H1 (cell line): ENCODE results near the gene CHPF. TPM values are rescaled to one million over a fixed set of nuclear protein-coding genes. Genes with fewer than 3 reads are reported as not detected.

ENCODE experiments used
- ATF3 ChIP-seq: IDR thresholded peaks from 2 replicates; pipeline ENCODE4 v1.6.1; 2011; ENCODE audit warnings: low read depth, mild to moderate bottlenecking, low read length; ENCODE audit not compliant: insufficient read depth
- CEBPB ChIP-seq: IDR thresholded peaks from 2 replicates; pipeline ENCODE4 v1.6.1; 2012; ENCODE audit warnings: low read depth, low read length
- CREB1 ChIP-seq: IDR thresholded peaks from 2 replicates; pipeline ENCODE4 v1.6.1; 2012; ENCODE audit warnings: inconsistent platforms
- EZH2 ChIP-seq: fragments of 200-600 bp; sonication (generic); IDR thresholded peaks from 2 replicates; pipeline ENCODE4 v1.7.1; 2012; ENCODE audit warnings: low read depth, mild to moderate bottlenecking, moderate library complexity, low read length, inconsistent platforms; ENCODE audit not compliant: severe bottlenecking
- FOSL1 ChIP-seq: IDR thresholded peaks from 2 replicates; pipeline ENCODE4 v1.6.1; 2011; ENCODE audit warnings: mild to moderate bottlenecking, low read depth, low read length, moderate library complexity; ENCODE audit not compliant: insufficient read depth
- GTF2F1 ChIP-seq: IDR thresholded peaks from 2 replicates; pipeline ENCODE4 v1.6.1; 2012; ENCODE audit warnings: low read depth, low read length, improper control_type of control experiment, borderline replicate concordance
- JUN ChIP-seq: IDR thresholded peaks from 2 replicates; pipeline ENCODE4 v1.6.1; 2011; ENCODE audit warnings: low read depth, mild to moderate bottlenecking, improper control_type of control experiment, low read length
- KDM5A ChIP-seq: fragments of 200-600 bp; IDR thresholded peaks from 2 replicates; pipeline ENCODE4 v1.7.1; 2012; ENCODE audit warnings: mild to moderate bottlenecking, low read length, inconsistent platforms, mixed read lengths
- NANOG ChIP-seq: IDR thresholded peaks from 2 replicates; pipeline ENCODE4 v1.6.1; 2011; ENCODE audit warnings: low read length, low read depth, mild to moderate bottlenecking, inconsistent platforms; ENCODE audit not compliant: insufficient read depth, poor library complexity, severe bottlenecking
- PHF8 ChIP-seq: fragments of 200-600 bp; sonication (generic); conservative IDR thresholded peaks from 2 replicates; pipeline ENCODE4 v1.7.1; 2012; ENCODE audit warnings: low read depth, mild to moderate bottlenecking, inconsistent platforms, low read length, moderate library complexity
- POLR2AphosphoS5 ChIP-seq: IDR thresholded peaks from 2 replicates; pipeline ENCODE4 v1.6.1; 2011; ENCODE audit warnings: low read depth, low read length
- POU5F1 ChIP-seq: IDR thresholded peaks from 2 replicates; pipeline ENCODE4 v1.6.1; 2011; ENCODE audit warnings: low read depth, mild to moderate bottlenecking, low read length, moderate library complexity
- RNF2 ChIP-seq: fragments of 200-900, 300-1000 bp; sonication (generic); IDR thresholded peaks from 2 replicates; pipeline ENCODE4 v1.7.1; 2016; ENCODE audit warnings: borderline replicate concordance, low read depth, mild to moderate bottlenecking, antibody characterized with exemption, low read length; ENCODE audit not compliant: poor library complexity, severe bottlenecking; ENCODE audit errors: missing control alignments
- RXRA ChIP-seq: IDR thresholded peaks from 2 replicates; pipeline ENCODE4 v1.6.1; 2011; ENCODE audit warnings: low read depth, mild to moderate bottlenecking, low read length, moderate library complexity; ENCODE audit not compliant: insufficient read depth
- SIRT6 ChIP-seq: IDR thresholded peaks from one replicate; pipeline ENCODE4 v1.7.1; 2012; ENCODE audit warnings: low read length, inconsistent platforms
- SRF ChIP-seq: IDR thresholded peaks from 2 replicates; pipeline ENCODE4 v1.6.1; 2011; ENCODE audit warnings: mild to moderate bottlenecking, low read depth, low read length, moderate library complexity
- TAF1 ChIP-seq: IDR thresholded peaks from 2 replicates; pipeline ENCODE4 v1.6.1; 2011; ENCODE audit warnings: mild to moderate bottlenecking, low read depth, low read length
- TAF7 ChIP-seq: optimal IDR thresholded peaks from 2 replicates; pipeline ENCODE3; 2011; ENCODE audit warnings: low read depth, mild to moderate bottlenecking, inconsistent platforms, low read length, moderate library complexity, borderline replicate concordance
- YY1 ChIP-seq: IDR thresholded peaks from 2 replicates; pipeline ENCODE4 v1.6.1; 2011; ENCODE audit warnings: low read depth, mild to moderate bottlenecking, low read length
- ZNF274 ChIP-seq: IDR thresholded peaks from 2 replicates; pipeline ENCODE4 v1.7.0; 2012; ENCODE audit warnings: low read length, borderline replicate concordance; ENCODE audit errors: extremely low read depth
- polyA plus RNA-seq, 7 experiments: library from polyadenylated mRNA; depleted of rRNA in 3 of 7; stranded (reverse) in 5 of 7; unstranded in 2 of 7; fragments of >200 nt in 5 of 7; fragments of 200-250 nt in 2 of 7; gene quantifications; 1 replicate in 5 of 7; 2 replicates in 1 of 7; 4 replicates in 1 of 7; pipeline versions ENCODE4 v1.2.1 to v1.2.3, GENCODE V29; 2011 to 2013; ENCODE audit warnings: missing spikeins in 2 of 7, mixed read lengths in 2 of 7
- total RNA-seq: library from RNA; stranded (reverse); fragmentation: NEBNext Ultra II Directional; extraction: Animal tissue kit (Norgen Biotek cat#: 25700); gene quantifications from 2 replicates; pipeline ENCODE4 v1.2.1, GENCODE V29; 2021

The CHPF gene
- total and polyA plus RNA-seq, 2 of the 8 experiments (the other 6 are each of a cell fraction or from before 2014, with no cell fraction given): 62.9 to 67.3 TPM

GRCh38 chr2:219498280-219499057 is 45.1 kb downstream of the CHPF start, which contains the start of gene GMPPA (continued):
- TF ChIP-seq POLR2AphosphoS5 (peak; percentile 51; the same call in 1 of the 2 replicates), FOSL1 (no peak), PHF8 (peak; percentile 19; the same call in 1 of the 2 replicates), GTF2F1 (no peak), YY1 (no peak), NANOG (no peak), KDM5A (no peak), RXRA (no peak), JUN (no peak), SIRT6 (no peak), CEBPB (no peak), ZNF274 (no peak), POU5F1 (no peak), RNF2 (no peak), CREB1 (peak; percentile 55; the same call in 1 of the 2 replicates), TAF7 (peak; percentile 39), SRF (0 out of 2 replicates have a peak, but pooled peaks have one; percentile 4), TAF1 (peak; percentile 65), ATF3 (no peak), EZH2 (no peak)
